Loucy (cell line): ENCODE results near the gene HDLBP.

Experiments
- H2AFZ ChIP-seq: fragments of 200-600 bp; sonication (generic); 2 replicates; pipeline ENCODE4 v1.6.0; 2016; ENCODE audit warnings: antibody characterized with exemption, mild to moderate bottlenecking, low read length, moderate library complexity
- H3F3A ChIP-seq: fragments of 200-600 bp; 2 replicates; pipeline ENCODE4 v1.6.0; 2016; ENCODE audit warnings: antibody characterized with exemption, low read depth, mild to moderate bottlenecking
- H3K27me3 ChIP-seq: fragments of 200-600 bp; sonication (generic); 2 replicates; pipeline ENCODE4 v1.6.1; 2014; ENCODE audit warnings: low read length, mild to moderate bottlenecking; ENCODE audit not compliant: insufficient read depth, poor library complexity, severe bottlenecking
- H3K36me3 ChIP-seq: fragments of 200-600 bp; sonication (generic); 2 replicates; pipeline ENCODE4 v1.6.1; 2016; ENCODE audit warnings: low read length; ENCODE audit not compliant: insufficient read depth
- H3K4me1 ChIP-seq: fragments of 200-600 bp; sonication (generic); 2 replicates; pipeline ENCODE4 v1.5.1; 2014; ENCODE audit warnings: low read length, mild to moderate bottlenecking; ENCODE audit not compliant: insufficient read depth, poor library complexity, severe bottlenecking
- H3K4me2 ChIP-seq: fragments of 200-600 bp; sonication (generic); 2 replicates; pipeline ENCODE4 v1.6.0; 2014; ENCODE audit warnings: antibody characterized with exemption, low read length, low read depth, mild to moderate bottlenecking; ENCODE audit not compliant: poor library complexity, severe bottlenecking
- H3K4me3 ChIP-seq: fragments of 200-600 bp; sonication (generic); 2 replicates; pipeline ENCODE4 v1.5.1; 2014; ENCODE audit warnings: low read length, mild to moderate bottlenecking, mixed read lengths; ENCODE audit not compliant: poor library complexity, severe bottlenecking
- H3K79me2 ChIP-seq: fragments of 200-600 bp; sonication (generic); 2 replicates; pipeline ENCODE4 v1.6.1; 2014; ENCODE audit warnings: low read length; ENCODE audit not compliant: insufficient read depth
- H3K9ac ChIP-seq: fragments of 200-600 bp; sonication (generic); 2 replicates; pipeline ENCODE4 v1.6.0; 2014; ENCODE audit warnings: mild to moderate bottlenecking, low read depth, low read length, moderate library complexity; ENCODE audit not compliant: poor library complexity, severe bottlenecking
- H3K9me2 ChIP-seq: fragments of 200-600 bp; sonication (generic); replicated peaks from 2 replicates; pipeline ENCODE4 v1.6.1; 2016; ENCODE audit warnings: low read depth, low read length, mixed read lengths
- H3K9me3 ChIP-seq: fragments of 200-600 bp; sonication (generic); 2 replicates; pipeline ENCODE4 v1.6.1; 2014; ENCODE audit warnings: mild to moderate bottlenecking, antibody characterized with exemption, low read length, low read depth; ENCODE audit not compliant: insufficient read depth
- H4K20me1 ChIP-seq: fragments of 200-600 bp; sonication (generic); 2 replicates; pipeline ENCODE4 v1.6.0; 2014; ENCODE audit warnings: antibody characterized with exemption, low read length, mild to moderate bottlenecking; ENCODE audit not compliant: insufficient read depth, poor library complexity, severe bottlenecking
- EZH2phosphoT487 ChIP-seq: fragments of 200-600 bp; IDR thresholded peaks from 2 replicates; pipeline ENCODE4 v1.6.1; 2018; ENCODE audit warnings: antibody characterized with exemption, mild to moderate bottlenecking, moderate library complexity, borderline replicate concordance
- TF ChIP-seq, protein P1 (sequence below): fragments of 200-600 bp; sonication (generic); conservative IDR thresholded peaks from 2 replicates; pipeline ENCODE4 v1.5.1; 2014; ENCODE audit warnings: mild to moderate bottlenecking, antibody characterized with exemption, low read length

Gene HDLBP

DNA sequence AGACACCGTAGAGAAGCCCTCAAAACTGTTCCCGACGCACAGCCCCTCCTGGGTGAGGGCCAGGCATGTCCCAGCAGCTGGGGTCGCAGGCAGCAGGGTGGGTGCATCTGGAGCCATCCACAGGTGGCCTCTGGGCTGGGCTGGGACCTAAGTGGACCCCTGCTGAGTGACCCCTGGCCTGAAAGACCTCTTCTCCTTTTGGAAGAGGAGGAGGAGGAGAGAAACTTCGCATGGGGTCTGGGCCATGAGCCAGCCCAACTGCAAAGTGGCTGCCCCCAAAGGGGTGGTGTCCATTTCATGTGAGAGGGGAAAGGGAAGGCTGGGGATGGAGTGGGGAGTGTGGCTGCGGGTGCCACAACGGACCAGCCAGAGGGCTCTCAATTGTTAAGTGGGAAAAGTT lies 101.9 kb downstream of the HDLBP start:
- no peaks in the 10 kb centered on the region for H3F3A ChIP-seq
- no peaks in the 10 kb centered on the region for H3K9me3 ChIP-seq
- no peak overlapping the region for H3K4me3 ChIP-seq
- no peaks in the 10 kb centered on the region for H3K36me3 ChIP-seq
- no peaks in the 10 kb centered on the region for H3K27me3 ChIP-seq
- H3K79me2 ChIP-seq: no peaks in the 10 kb centered on the region
- no peak overlapping the region for H2AFZ ChIP-seq
- TF ChIP-seq EZH2phosphoT487: no peak
- TF ChIP-seq, protein P1, sequence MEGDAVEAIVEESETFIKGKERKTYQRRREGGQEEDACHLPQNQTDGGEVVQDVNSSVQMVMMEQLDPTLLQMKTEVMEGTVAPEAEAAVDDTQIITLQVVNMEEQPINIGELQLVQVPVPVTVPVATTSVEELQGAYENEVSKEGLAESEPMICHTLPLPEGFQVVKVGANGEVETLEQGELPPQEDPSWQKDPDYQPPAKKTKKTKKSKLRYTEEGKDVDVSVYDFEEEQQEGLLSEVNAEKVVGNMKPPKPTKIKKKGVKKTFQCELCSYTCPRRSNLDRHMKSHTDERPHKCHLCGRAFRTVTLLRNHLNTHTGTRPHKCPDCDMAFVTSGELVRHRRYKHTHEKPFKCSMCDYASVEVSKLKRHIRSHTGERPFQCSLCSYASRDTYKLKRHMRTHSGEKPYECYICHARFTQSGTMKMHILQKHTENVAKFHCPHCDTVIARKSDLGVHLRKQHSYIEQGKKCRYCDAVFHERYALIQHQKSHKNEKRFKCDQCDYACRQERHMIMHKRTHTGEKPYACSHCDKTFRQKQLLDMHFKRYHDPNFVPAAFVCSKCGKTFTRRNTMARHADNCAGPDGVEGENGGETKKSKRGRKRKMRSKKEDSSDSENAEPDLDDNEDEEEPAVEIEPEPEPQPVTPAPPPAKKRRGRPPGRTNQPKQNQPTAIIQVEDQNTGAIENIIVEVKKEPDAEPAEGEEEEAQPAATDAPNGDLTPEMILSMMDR: no peak
- peaks cover 3% of the 10 kb centered on the region for H3K4me1 ChIP-seq
- H3K4me2 ChIP-seq: no peak overlapping the region
- no peaks in the 10 kb centered on the region for H3K9me2 ChIP-seq
- H4K20me1 ChIP-seq: no peaks in the 10 kb centered on the region
- no peak overlapping the region for H3K9ac ChIP-seq

DNA sequence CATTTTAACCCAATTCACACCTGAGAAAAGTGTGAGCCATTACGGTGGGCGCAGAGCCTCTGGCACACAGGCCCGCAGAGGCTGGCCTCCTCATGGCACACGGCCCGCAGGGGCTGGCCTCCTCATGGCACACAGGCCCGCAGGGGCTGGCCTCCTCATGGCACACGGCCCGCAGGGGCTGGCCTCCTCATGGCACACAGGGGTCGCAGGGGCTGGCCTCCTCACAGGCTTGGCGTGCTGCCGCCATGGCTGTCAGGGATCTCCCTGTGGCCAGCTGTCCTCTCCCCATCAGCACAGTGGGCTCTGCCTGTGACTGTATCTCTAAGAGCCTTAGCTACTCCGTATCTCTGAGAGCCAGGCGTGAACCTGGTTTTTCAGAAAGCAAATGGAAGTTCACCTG lies 102.4 kb downstream of the HDLBP start:
- no peaks in the 10 kb centered on the region for H3K27me3 ChIP-seq
- H3F3A ChIP-seq: no peaks in the 10 kb centered on the region
- peaks cover 3% of the 10 kb centered on the region for H3K4me1 ChIP-seq
- H3K4me2 ChIP-seq: no peak overlapping the region
- TF ChIP-seq, protein P1: no peak
- no peak for TF ChIP-seq EZH2phosphoT487
- no peak overlapping the region for H2AFZ ChIP-seq
- no peak overlapping the region for H3K9ac ChIP-seq
- H3K4me3 ChIP-seq: no peak overlapping the region
- H3K9me3 ChIP-seq: no peaks in the 10 kb centered on the region
- H3K36me3 ChIP-seq: no peaks in the 10 kb centered on the region
- no peaks in the 10 kb centered on the region for H4K20me1 ChIP-seq
- no peaks in the 10 kb centered on the region for H3K9me2 ChIP-seq
- H3K79me2 ChIP-seq: no peaks in the 10 kb centered on the region

DNA sequence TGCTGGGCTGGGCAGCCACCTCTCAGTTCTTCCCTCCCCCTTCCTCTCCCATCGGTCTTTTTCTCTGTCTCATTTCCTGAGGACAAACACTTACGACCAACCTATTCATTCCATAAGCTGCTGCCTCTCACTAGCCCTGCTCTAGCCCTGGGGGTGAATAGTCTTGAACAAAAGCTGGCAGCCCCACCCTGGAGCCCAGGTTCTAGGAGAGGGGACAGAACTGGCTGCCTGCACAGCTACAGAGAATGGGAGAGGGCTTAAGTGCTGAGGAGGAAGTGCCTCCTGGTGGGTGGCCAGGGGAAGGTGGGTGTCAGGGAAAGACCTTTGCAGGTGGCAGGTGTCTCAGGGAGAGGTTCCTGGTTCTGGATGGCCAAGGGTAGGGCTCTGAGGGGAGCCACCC lies 104.2 kb downstream of the HDLBP start:
- TF ChIP-seq, protein P1: no peak
- TF ChIP-seq EZH2phosphoT487: no peak
- H3K36me3 ChIP-seq: no peaks in the 10 kb centered on the region
- H3K27me3 ChIP-seq: no peaks in the 10 kb centered on the region
- no peaks in the 10 kb centered on the region for H3K9me3 ChIP-seq
- H2AFZ ChIP-seq: peak overlapping the region; percentile 71; the same call in 1 of the 2 replicates
- H3F3A ChIP-seq: no peaks in the 10 kb centered on the region
- H3K9ac ChIP-seq: no peak overlapping the region
- no peak overlapping the region for H3K4me3 ChIP-seq
- peak overlapping the region; percentile 7 for H3K4me2 ChIP-seq
- H3K9me2 ChIP-seq: no peaks in the 10 kb centered on the region
- H3K4me1 ChIP-seq: peaks cover 3% of the 10 kb centered on the region
- no peaks in the 10 kb centered on the region for H4K20me1 ChIP-seq
- H3K79me2 ChIP-seq: no peaks in the 10 kb centered on the region
